Astrocyte (in vitro differentiated cells and primary cell): ENCODE data around the gene ABCC1. TPM values are rescaled to one million over a fixed set of nuclear protein-coding genes. Genes with fewer than 3 reads are reported as not detected.
"Not testable (repeated sequence)": the region's sequence is repeated elsewhere in the genome, so short reads cannot be mapped to it uniquely, and the experiment has no call there.

Source experiments
- DNase-seq: peaks from one replicate; pipeline ENCODE4 v3.0.0-alpha.2; 2010; ENCODE audit warnings: low read depth
- FAIRE-seq: peaks from 2 replicates; lab custom pipeline; 2011; peaks lifted over from hg19 to GRCh38; lab: Jason Lieb, UNC
- H2AFZ ChIP-seq: 2 replicates; pipeline ENCODE4 v1.6.0; 2012; ENCODE audit warnings: low read depth, low read length, inconsistent platforms
- H3K27ac ChIP-seq: 2 replicates; pipeline ENCODE4 v1.5.1; 2011; ENCODE audit warnings: low read depth, low read length, inconsistent platforms
- H3K27me3 ChIP-seq: 2 replicates; pipeline ENCODE4 v1.6.0; 2011; ENCODE audit warnings: low read length, inconsistent platforms; ENCODE audit not compliant: insufficient read depth
- H3K36me3 ChIP-seq: 2 replicates; pipeline ENCODE4 v1.5.1; 2011; ENCODE audit warnings: low read length, inconsistent platforms; ENCODE audit not compliant: insufficient read depth
- H3K4me1 ChIP-seq: 2 replicates; pipeline ENCODE4 v1.5.1; 2011; ENCODE audit warnings: low read length, inconsistent platforms; ENCODE audit not compliant: insufficient read depth
- H3K4me2 ChIP-seq: 2 replicates; pipeline ENCODE4 v1.6.0; 2012; ENCODE audit warnings: low read length, inconsistent platforms
- H3K4me3 ChIP-seq: 2 replicates; pipeline ENCODE4 v1.5.1; 2011; ENCODE audit warnings: low read depth, mild to moderate bottlenecking, low read length, inconsistent platforms; ENCODE audit not compliant: insufficient read depth
- H3K79me2 ChIP-seq: 2 replicates; pipeline ENCODE4 v1.6.0; 2012; ENCODE audit warnings: mild to moderate bottlenecking, low read length, inconsistent platforms; ENCODE audit not compliant: insufficient read depth
- H3K9ac ChIP-seq: 2 replicates; pipeline ENCODE4 v1.6.0; 2012; ENCODE audit warnings: mild to moderate bottlenecking, low read length, inconsistent platforms
- H3K9me3 ChIP-seq: 2 replicates; pipeline ENCODE4 v1.5.1; 2012; ENCODE audit warnings: low read depth, mild to moderate bottlenecking, low read length, inconsistent platforms; ENCODE audit not compliant: insufficient read depth
- H4K20me1 ChIP-seq: 2 replicates; pipeline ENCODE4 v1.6.0; 2012; ENCODE audit warnings: low read length, inconsistent platforms; ENCODE audit not compliant: insufficient read depth
- H3K27ac Mint-ChIP-seq: one replicate; pipeline ENCODE4 v1.8.0; 2021; ENCODE audit warnings: mild to moderate bottlenecking, mixed read lengths; ENCODE audit not compliant: unreplicated experiment
- H3K27me3 Mint-ChIP-seq: one replicate; pipeline ENCODE4 v1.8.0; 2021; ENCODE audit warnings: low read depth, mixed read lengths; ENCODE audit not compliant: unreplicated experiment
- H3K36me3 Mint-ChIP-seq: one replicate; pipeline ENCODE4 v1.8.0; 2021; ENCODE audit warnings: low read depth, mixed read lengths; ENCODE audit not compliant: unreplicated experiment
- H3K4me1 Mint-ChIP-seq: one replicate; pipeline ENCODE4 v1.8.0; 2021; ENCODE audit warnings: low read depth, mixed read lengths; ENCODE audit not compliant: unreplicated experiment
- H3K4me3 Mint-ChIP-seq: one replicate; pipeline ENCODE4 v1.8.0; 2021; ENCODE audit warnings: mild to moderate bottlenecking, moderate library complexity, mixed read lengths; ENCODE audit not compliant: unreplicated experiment
- H3K9me3 Mint-ChIP-seq: one replicate; pipeline ENCODE4 v1.8.0; 2021; ENCODE audit warnings: mild to moderate bottlenecking, mixed read lengths; ENCODE audit not compliant: unreplicated experiment
- EZH2 ChIP-seq: IDR thresholded peaks from 2 replicates; pipeline ENCODE4 v1.6.1; 2012; ENCODE audit warnings: mild to moderate bottlenecking, low read length, inconsistent platforms; ENCODE audit not compliant: insufficient read depth
- total RNA-seq: library from RNA; stranded (reverse); gene quantifications from 2 replicates; pipeline ENCODE4 v1.2.1, GENCODE V29; 2021
- TF ChIP-seq, protein P1 (sequence below): IDR thresholded peaks from 2 replicates; pipeline ENCODE4 v1.5.1; 2011; ENCODE audit warnings: low read depth, mild to moderate bottlenecking, inconsistent platforms, low read length, moderate library complexity; ENCODE audit not compliant: insufficient read depth

ABCC1 gene
- total RNA-seq, 1 donor from 2014 or later, result 42.1 TPM

DNA sequence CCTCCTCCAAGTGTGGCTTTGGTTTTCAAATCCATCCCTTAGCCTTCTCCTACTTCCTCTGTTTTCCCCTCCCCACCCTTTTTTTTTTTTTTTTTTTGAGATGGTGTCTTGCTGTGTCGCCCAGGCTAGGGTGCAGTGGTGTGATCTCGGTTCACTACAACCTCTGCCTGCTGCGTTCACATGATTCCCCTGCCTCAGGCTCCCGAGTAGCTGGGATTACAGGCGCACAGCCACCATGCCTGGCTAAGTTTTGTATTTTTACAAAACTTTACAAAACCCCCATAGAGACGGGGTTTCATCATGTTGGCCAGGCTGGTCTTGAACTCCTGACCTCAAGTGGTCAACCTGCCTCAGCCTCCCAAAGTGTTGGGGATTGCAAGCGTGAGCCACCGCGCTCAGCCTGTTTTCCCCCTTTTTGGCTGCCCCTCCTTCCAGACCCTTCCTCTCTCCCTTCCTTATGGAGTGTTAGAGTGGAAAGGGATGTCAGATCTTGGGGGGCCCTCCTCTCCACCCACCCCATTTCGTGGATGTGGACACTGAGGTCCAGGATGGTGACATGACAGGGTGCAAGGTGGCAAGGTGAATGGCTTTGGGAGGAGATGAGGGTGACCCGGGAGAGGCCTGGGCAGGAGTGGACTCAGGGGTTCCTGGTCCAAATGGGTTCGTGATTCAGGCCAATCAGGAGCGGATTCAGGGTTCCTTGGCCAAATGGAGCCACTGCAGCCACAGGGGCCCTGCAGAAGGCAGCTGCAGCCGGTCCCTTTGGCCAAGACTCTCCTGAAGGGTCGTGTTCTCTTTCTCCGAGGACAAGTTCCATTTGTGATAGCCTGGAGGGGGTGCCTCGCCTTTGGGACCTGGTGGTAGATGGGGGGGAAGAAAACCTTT lies 4.8 kb downstream of the ABCC1 start:
- H3K4me1 ChIP-seq, result peaks cover 12% of the 10 kb centered on the region
- no peaks in the 10 kb centered on the region for H3K27me3 Mint-ChIP-seq
- H3K9me3 Mint-ChIP-seq, result no peaks in the 10 kb centered on the region
- no peaks in the 10 kb centered on the region for H3K9me3 ChIP-seq
- no peak for TF ChIP-seq EZH2
- TF ChIP-seq, protein P1, sequence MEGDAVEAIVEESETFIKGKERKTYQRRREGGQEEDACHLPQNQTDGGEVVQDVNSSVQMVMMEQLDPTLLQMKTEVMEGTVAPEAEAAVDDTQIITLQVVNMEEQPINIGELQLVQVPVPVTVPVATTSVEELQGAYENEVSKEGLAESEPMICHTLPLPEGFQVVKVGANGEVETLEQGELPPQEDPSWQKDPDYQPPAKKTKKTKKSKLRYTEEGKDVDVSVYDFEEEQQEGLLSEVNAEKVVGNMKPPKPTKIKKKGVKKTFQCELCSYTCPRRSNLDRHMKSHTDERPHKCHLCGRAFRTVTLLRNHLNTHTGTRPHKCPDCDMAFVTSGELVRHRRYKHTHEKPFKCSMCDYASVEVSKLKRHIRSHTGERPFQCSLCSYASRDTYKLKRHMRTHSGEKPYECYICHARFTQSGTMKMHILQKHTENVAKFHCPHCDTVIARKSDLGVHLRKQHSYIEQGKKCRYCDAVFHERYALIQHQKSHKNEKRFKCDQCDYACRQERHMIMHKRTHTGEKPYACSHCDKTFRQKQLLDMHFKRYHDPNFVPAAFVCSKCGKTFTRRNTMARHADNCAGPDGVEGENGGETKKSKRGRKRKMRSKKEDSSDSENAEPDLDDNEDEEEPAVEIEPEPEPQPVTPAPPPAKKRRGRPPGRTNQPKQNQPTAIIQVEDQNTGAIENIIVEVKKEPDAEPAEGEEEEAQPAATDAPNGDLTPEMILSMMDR, result no peak
- H3K36me3 ChIP-seq, result no peaks in the 10 kb centered on the region
- H3K27ac ChIP-seq, result no peak overlapping the region
- no peak overlapping the region for H2AFZ ChIP-seq
- H3K79me2 ChIP-seq, result peaks cover 97% of the 10 kb centered on the region
- no peaks in the 10 kb centered on the region for H3K36me3 Mint-ChIP-seq
- peak overlapping the region; percentile 31 for H3K4me2 ChIP-seq
- peaks cover 83% of the 10 kb centered on the region for H4K20me1 ChIP-seq
- no peak overlapping the region for H3K27ac Mint-ChIP-seq
- no peak for FAIRE-seq
- H3K9ac ChIP-seq, result no peak overlapping the region
- H3K27me3 ChIP-seq, result no peaks in the 10 kb centered on the region
- peaks cover 10% of the 10 kb centered on the region for H3K4me1 Mint-ChIP-seq
- no peak for DNase-seq
- H3K4me3 Mint-ChIP-seq, result no peak overlapping the region
- H3K4me3 ChIP-seq, result no peak overlapping the region

DNA sequence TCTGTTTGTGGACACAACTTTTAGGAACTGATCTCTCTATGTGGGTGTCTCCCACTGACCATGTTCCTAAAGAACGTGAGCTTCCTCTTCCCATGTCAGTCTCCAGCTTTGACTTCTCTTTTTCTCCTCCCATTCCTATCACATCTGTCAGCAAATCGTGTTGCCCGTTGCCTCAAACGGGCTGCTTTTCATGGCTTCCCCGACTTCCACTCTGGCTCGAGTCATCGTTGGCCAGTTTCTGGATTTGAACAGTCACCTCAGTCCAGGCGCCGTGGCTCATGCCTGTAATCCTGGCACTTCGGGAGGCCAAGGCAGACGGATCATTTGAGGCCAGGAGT lies 5.4 kb downstream of the ABCC1 start:
- H3K4me2 ChIP-seq, result peak overlapping the region; percentile 31
- no peak overlapping the region for H2AFZ ChIP-seq
- TF ChIP-seq, protein P1, result no peak
- no peak for TF ChIP-seq EZH2
- H3K9ac ChIP-seq, result no peak overlapping the region
- Mint-ChIP-seq H3K4me1 (peaks cover 10% of the 10 kb centered on the region), H3K36me3 (no peaks in the 10 kb centered on the region), H3K9me3 (no peaks in the 10 kb centered on the region), H3K27ac (no peak overlapping the region), H3K4me3 (no peak overlapping the region), H3K27me3 (no peaks in the 10 kb centered on the region)
- DNase-seq, result no peak
- no peaks in the 10 kb centered on the region for H3K27me3 ChIP-seq
- H4K20me1 ChIP-seq, result peaks cover 89% of the 10 kb centered on the region
- H3K79me2 ChIP-seq, result peaks cover 100% of the 10 kb centered on the region
- no peaks in the 10 kb centered on the region for H3K36me3 ChIP-seq
- H3K4me1 ChIP-seq, result peaks cover 12% of the 10 kb centered on the region
- no peak overlapping the region for H3K27ac ChIP-seq
- FAIRE-seq, result no peak
- no peaks in the 10 kb centered on the region for H3K9me3 ChIP-seq
- H3K4me3 ChIP-seq, result no peak overlapping the region

DNA sequence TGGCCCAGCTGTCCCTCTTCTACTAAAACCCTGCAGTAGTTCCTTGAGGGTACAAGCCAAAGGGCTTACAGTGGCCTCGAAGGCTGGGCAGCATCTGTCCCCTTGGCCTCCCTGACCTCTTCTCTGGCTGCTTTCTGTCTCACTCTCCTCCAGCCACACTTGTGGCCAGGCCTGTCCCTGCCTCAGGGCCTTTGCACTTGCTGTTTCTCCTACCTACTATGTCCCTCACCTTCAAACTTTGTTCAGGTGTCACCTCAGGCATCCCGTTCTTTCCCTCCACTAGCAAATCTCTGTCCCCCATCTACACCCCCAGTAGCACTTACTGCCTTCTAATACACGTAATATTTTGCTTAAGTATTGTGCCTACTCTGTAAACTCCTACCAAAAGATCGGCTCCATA lies 6.0 kb downstream of the ABCC1 start:
- H3K4me3 Mint-ChIP-seq, result no peak overlapping the region
- peaks cover 15% of the 10 kb centered on the region for H3K4me1 ChIP-seq
- H3K36me3 Mint-ChIP-seq, result no peaks in the 10 kb centered on the region
- H3K27me3 ChIP-seq, result no peaks in the 10 kb centered on the region
- peaks cover 95% of the 10 kb centered on the region for H4K20me1 ChIP-seq
- H3K79me2 ChIP-seq, result peaks cover 100% of the 10 kb centered on the region
- no peak overlapping the region for H3K27ac ChIP-seq
- no peaks in the 10 kb centered on the region for H3K9me3 ChIP-seq
- no peak overlapping the region for H3K9ac ChIP-seq
- H3K4me1 Mint-ChIP-seq, result peaks cover 12% of the 10 kb centered on the region
- no peak overlapping the region for H3K27ac Mint-ChIP-seq
- H3K36me3 ChIP-seq, result no peaks in the 10 kb centered on the region
- no peak overlapping the region for H2AFZ ChIP-seq
- no peak for FAIRE-seq
- TF ChIP-seq EZH2, result no peak
- TF ChIP-seq, protein P1, result no peak
- no peaks in the 10 kb centered on the region for H3K9me3 Mint-ChIP-seq
- H3K4me3 ChIP-seq, result no peak overlapping the region
- no peak overlapping the region for H3K4me2 ChIP-seq
- DNase-seq, result no peak
- no peaks in the 10 kb centered on the region for H3K27me3 Mint-ChIP-seq

DNA sequence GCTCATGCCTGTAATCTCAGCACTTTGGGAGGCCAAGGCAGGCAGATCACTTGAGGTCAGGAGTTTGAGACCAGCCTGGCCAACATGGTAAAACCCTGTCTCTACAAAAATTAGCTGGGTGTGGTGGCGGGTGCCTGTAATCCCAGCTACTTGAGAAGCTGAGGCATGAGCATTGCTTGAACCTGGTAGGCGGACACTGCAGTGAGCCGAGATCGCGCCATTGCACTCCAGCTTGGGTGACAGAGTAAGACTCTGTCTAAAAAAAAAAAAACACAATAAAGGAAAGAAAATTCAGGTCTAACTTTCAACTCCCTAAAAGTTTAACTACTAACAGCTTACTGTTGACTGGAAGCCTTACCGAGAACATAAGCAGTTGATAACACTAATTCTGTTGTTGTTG lies 6.7 kb downstream of the ABCC1 start:
- not testable (repeated sequence) for H3K27ac Mint-ChIP-seq, H3K4me2 ChIP-seq, FAIRE-seq, H3K36me3 Mint-ChIP-seq, H3K9me3 Mint-ChIP-seq, H2AFZ ChIP-seq, H3K27me3 Mint-ChIP-seq, H3K9me3 ChIP-seq, H3K27me3 ChIP-seq, H3K4me3 Mint-ChIP-seq, H3K27ac ChIP-seq, H3K9ac ChIP-seq, H3K36me3 ChIP-seq, H3K4me3 ChIP-seq, DNase-seq
- Histone ChIP-seq H4K20me1 (peaks cover 95% of the 10 kb centered on the region), H3K79me2 (peaks cover 100% of the 10 kb centered on the region), H3K4me1 (peaks cover 15% of the 10 kb centered on the region)
- H3K4me1 Mint-ChIP-seq, result peaks cover 13% of the 10 kb centered on the region
